Smooth muscle cell (in vitro differentiated cells): Measurements from ENCODE around the gene ZSCAN18. TPM values are rescaled to one million over a fixed set of nuclear protein-coding genes. Genes with fewer than 3 reads are reported as not detected.
A peak's percentile ranks its signal among the peaks of the same experiment; 100 is the strongest.

Source experiments
- DNase-seq: peaks from one replicate; lab custom pipeline; 2025; ENCODE audit not compliant: unreplicated experiment; lab: John Stamatoyannopoulos, UW
- H2AFZ ChIP-seq: fragments of 200-600 bp; sonication (generic); 2 replicates; pipeline ENCODE4 v1.6.0; 2016; ENCODE audit warnings: antibody characterized with exemption, low read depth, mild to moderate bottlenecking
- H3F3A ChIP-seq: fragments of 200-600 bp; sonication (generic); 2 replicates; pipeline ENCODE4 v1.6.0; 2017; ENCODE audit warnings: antibody characterized with exemption, low read depth
- H3K27ac ChIP-seq: fragments of 200-600 bp; sonication (generic); 2 replicates; pipeline ENCODE4 v1.5.1; 2016; ENCODE audit warnings: low read depth, mild to moderate bottlenecking
- H3K27me3 ChIP-seq: fragments of 200-600 bp; sonication (generic); 2 replicates; pipeline ENCODE4 v1.6.1; 2016; ENCODE audit warnings: low read depth, mild to moderate bottlenecking
- H3K36me3 ChIP-seq: fragments of 200-600 bp; sonication (generic); 2 replicates; pipeline ENCODE4 v1.5.1; 2016; ENCODE audit warnings: low read depth
- H3K4me1 ChIP-seq: fragments of 200-600 bp; sonication (generic); 2 replicates; pipeline ENCODE4 v1.5.1; 2016; ENCODE audit warnings: low read depth
- H3K4me2 ChIP-seq: fragments of 200-600 bp; sonication (generic); 2 replicates; pipeline ENCODE4 v1.6.0; 2016; ENCODE audit warnings: mild to moderate bottlenecking
- H3K4me3 ChIP-seq: fragments of 200-600 bp; sonication (generic); 2 replicates; pipeline ENCODE4 v1.5.1; 2016; ENCODE audit warnings: mild to moderate bottlenecking
- H3K79me2 ChIP-seq: fragments of 200-600 bp; sonication (generic); 2 replicates; pipeline ENCODE4 v1.6.0; 2016; ENCODE audit warnings: low read depth, mild to moderate bottlenecking
- H3K9ac ChIP-seq: fragments of 200-600 bp; sonication (generic); 2 replicates; pipeline ENCODE4 v1.6.0; 2016; ENCODE audit warnings: low read depth
- H3K9me3 ChIP-seq: fragments of 200-600 bp; sonication (generic); replicated peaks from 2 replicates; pipeline ENCODE4 v1.5.1; 2016; ENCODE audit warnings: low read depth
- H4K20me1 ChIP-seq: fragments of 200-600 bp; sonication (generic); 2 replicates; pipeline ENCODE4 v1.6.0; 2016; ENCODE audit warnings: low read depth
- WGBS: methylation state at CpG from one replicate; pipeline ENCODE4 v1.1.7; 2016; ENCODE audit warnings: low lambda C conversion rate; 5-methylcytosine and 5-hydroxymethylcytosine counted together
- polyA plus RNA-seq: library from polyadenylated mRNA; unstranded; fragments of >200 nt; fragmentation: Nextera tagmentation; extraction: Ambion mirVana; gene quantifications from 2 replicates; pipeline ENCODE4 v1.2.1, GENCODE V29; 2016
- total RNA-seq: library from RNA; depleted of rRNA; stranded (reverse); fragments of >200 nt; gene quantifications from 2 replicates; pipeline ENCODE4 v1.2.3, GENCODE V29; 2014
- TF ChIP-seq, protein P1 (sequence below): fragments of 200-600 bp; sonication (generic); IDR thresholded peaks from 2 replicates; pipeline ENCODE4 v1.5.1; 2017; ENCODE audit warnings: borderline replicate concordance, mild to moderate bottlenecking, antibody characterized with exemption; ENCODE audit not compliant: insufficient read depth, poor library complexity, severe bottlenecking

The ZSCAN18 gene
- total and polyA plus RNA-seq, 2 experiments from 2014 or later, result 32.9 to 54.6 TPM

DNA sequence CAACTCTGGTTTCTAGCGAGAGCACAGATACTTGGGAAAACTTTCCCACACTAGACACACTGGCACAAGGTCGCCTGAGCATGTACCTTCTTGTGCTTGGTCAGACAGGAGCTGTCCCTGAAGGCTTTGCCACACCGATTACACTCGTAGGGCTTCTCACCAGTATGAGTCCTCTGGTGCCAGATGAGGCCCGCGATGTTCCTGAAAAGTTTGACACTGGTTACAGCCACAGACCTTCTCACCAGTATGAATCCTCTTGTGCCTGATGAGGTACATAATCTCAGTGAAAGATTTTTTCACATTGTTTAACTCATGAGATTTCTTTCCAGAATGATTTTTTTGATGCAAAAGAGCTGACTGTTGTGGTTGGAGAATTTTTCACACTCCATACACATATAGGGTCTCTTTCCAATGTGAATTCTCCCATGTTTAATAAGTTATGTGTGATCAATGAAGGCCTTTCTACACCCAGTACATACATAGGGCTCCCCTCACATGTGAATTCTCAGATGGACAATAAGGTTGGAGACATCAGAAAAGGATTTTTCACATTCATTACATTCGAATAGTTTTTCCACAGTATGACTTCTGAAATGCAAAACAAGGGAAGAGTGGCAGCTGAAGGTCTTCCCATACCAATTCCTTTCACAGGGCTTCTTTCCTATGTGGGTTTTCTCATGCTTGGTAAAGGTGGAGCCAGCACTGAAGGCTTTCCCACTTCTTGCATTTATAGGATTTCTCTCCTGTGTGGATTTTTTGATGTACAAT, 9.9 kb upstream of the ZSCAN18 start:
- no peaks in the 10 kb centered on the region for H3K36me3 ChIP-seq
- H3F3A ChIP-seq, result no peaks in the 10 kb centered on the region
- peaks cover 35% of the 10 kb centered on the region for H3K9me3 ChIP-seq
- no peaks in the 10 kb centered on the region for H4K20me1 ChIP-seq
- H3K4me3 ChIP-seq, result no peak overlapping the region
- H2AFZ ChIP-seq, result no peak overlapping the region
- no peak overlapping the region for H3K27ac ChIP-seq
- H3K4me2 ChIP-seq, result no peak overlapping the region
- WGBS, result 71% methylated on average over 7 of the region's 7 CpGs
- H3K79me2 ChIP-seq, result no peaks in the 10 kb centered on the region
- TF ChIP-seq, protein P1, sequence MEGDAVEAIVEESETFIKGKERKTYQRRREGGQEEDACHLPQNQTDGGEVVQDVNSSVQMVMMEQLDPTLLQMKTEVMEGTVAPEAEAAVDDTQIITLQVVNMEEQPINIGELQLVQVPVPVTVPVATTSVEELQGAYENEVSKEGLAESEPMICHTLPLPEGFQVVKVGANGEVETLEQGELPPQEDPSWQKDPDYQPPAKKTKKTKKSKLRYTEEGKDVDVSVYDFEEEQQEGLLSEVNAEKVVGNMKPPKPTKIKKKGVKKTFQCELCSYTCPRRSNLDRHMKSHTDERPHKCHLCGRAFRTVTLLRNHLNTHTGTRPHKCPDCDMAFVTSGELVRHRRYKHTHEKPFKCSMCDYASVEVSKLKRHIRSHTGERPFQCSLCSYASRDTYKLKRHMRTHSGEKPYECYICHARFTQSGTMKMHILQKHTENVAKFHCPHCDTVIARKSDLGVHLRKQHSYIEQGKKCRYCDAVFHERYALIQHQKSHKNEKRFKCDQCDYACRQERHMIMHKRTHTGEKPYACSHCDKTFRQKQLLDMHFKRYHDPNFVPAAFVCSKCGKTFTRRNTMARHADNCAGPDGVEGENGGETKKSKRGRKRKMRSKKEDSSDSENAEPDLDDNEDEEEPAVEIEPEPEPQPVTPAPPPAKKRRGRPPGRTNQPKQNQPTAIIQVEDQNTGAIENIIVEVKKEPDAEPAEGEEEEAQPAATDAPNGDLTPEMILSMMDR, result no peak
- no peak for DNase-seq
- no peaks in the 10 kb centered on the region for H3K4me1 ChIP-seq
- no peaks in the 10 kb centered on the region for H3K27me3 ChIP-seq
- no peak overlapping the region for H3K9ac ChIP-seq

DNA sequence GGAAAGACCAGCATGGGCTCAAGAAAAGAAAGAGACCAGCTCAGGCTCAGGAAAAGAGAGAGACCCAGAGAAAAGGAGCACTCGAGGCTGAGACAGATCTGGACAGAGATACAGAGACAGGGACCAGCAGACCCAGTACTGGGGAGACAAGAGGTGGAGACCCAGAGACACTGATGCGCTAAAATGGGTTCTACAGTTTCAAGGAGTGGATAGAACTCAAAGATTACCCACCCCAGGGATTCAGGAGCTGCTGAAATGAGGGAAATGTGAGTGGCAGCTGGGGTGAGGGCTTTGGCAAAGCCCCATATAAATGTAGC, 609 bp upstream of the ZSCAN18 start:
- Histone ChIP-seq H3K4me3 (peak overlapping the region; percentile 80), H3K4me1 (no peaks in the 10 kb centered on the region), H2AFZ (peak overlapping the region; percentile 78), H4K20me1 (no peaks in the 10 kb centered on the region), H3K79me2 (peaks cover 21% of the 10 kb centered on the region), H3K9me3 (peaks cover 5% of the 10 kb centered on the region), H3F3A (no peaks in the 10 kb centered on the region), H3K4me2 (peak overlapping the region; percentile 89), H3K27ac (peak overlapping the region; percentile 99), H3K9ac (peak overlapping the region; percentile 100), H3K36me3 (no peaks in the 10 kb centered on the region), H3K27me3 (no peaks in the 10 kb centered on the region)
- WGBS, result 51% methylated on average over 2 of the region's 2 CpGs
- no peak for DNase-seq
- TF ChIP-seq, protein P1, result no peak

DNA sequence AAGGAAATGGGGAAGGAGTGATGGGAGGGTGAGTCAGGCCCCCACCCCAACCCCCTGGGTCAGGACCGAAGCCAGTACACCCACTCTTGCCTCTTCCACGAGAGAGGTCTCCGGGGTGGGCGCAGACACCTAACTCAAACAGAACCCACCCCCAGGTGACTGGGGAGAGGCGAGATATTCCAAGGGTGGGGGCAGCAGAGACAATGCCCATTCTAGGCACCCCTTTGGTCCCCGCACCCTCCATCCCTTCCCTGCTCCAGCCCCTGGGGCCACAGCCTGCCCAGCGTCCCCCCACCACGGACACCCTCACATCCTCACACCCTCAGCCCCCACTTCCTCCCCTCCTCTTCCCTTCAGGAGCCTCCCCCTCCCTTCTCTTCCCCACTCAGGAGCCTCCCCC, 682 bp downstream of the ZSCAN18 start:
- H3K9ac ChIP-seq, result peak overlapping the region; percentile 100
- no peaks in the 10 kb centered on the region for H3K36me3 ChIP-seq
- H4K20me1 ChIP-seq, result no peaks in the 10 kb centered on the region
- peak overlapping the region; percentile 99 for H3K27ac ChIP-seq
- H3K9me3 ChIP-seq, result no peaks in the 10 kb centered on the region
- H3K4me1 ChIP-seq, result no peaks in the 10 kb centered on the region
- H3K27me3 ChIP-seq, result no peaks in the 10 kb centered on the region
- no peaks in the 10 kb centered on the region for H3F3A ChIP-seq
- TF ChIP-seq, protein P1, result no peak
- DNase-seq, result no peak
- peak overlapping the region; percentile 80 for H3K4me3 ChIP-seq
- 73% methylated on average over 5 of the region's 8 CpGs for WGBS
- peaks cover 21% of the 10 kb centered on the region for H3K79me2 ChIP-seq
- H2AFZ ChIP-seq, result no peak overlapping the region
- peak overlapping the region; percentile 89 for H3K4me2 ChIP-seq

DNA sequence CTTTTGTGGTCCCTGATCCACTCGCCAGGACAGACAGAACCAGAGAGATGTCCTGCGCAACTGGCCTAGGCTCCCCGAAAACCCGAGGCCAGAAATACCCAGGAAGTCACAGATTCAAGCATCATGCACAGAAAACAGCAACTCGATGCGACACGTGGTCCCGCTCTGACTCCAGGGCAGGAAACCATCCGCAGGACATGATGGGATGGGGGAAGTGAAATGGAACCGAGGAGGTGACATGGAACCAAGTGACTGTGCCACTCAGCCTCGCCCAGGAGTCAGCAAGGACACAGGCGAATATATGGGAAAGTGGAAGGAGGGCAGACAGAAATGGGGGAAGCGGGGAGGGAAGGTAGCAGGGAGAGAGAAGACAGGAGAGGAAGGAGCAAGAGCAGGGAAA, 1.1 kb downstream of the ZSCAN18 start:
- Histone ChIP-seq H3F3A (no peaks in the 10 kb centered on the region), H3K4me1 (no peaks in the 10 kb centered on the region), H3K9ac (no peak overlapping the region), H3K9me3 (no peaks in the 10 kb centered on the region), H3K79me2 (peaks cover 21% of the 10 kb centered on the region), H2AFZ (no peak overlapping the region), H3K36me3 (no peaks in the 10 kb centered on the region), H3K27ac (no peak overlapping the region), H4K20me1 (no peaks in the 10 kb centered on the region), H3K4me3 (peak overlapping the region; percentile 80), H3K27me3 (no peaks in the 10 kb centered on the region), H3K4me2 (peak overlapping the region; percentile 89)
- TF ChIP-seq, protein P1, result no peak
- no peak for DNase-seq
- WGBS, result 93% methylated on average over 13 of the region's 13 CpGs
